HCT116 (cell line): ENCODE results near the gene DUSP16. TPM values are rescaled to one million over a fixed set of nuclear protein-coding genes. Genes with fewer than 3 reads are reported as not detected.

Source experiments
- ATAC-seq: fragments of 200-7000 bp; cut with Tn5 transposase; 2 replicates; pipeline ENCODE4 v1.9.1; 2020; ENCODE audit warnings: mild to moderate bottlenecking, moderate library complexity
- BruUV-seq: library from RNA; stranded (reverse); fragments of 400-500 nt; replicated peaks from 2 replicates; lab custom pipeline; 2021; lab: Mats Ljungman, UMichigan
- CTCF ChIA-PET: fragments of 300-600 bp; sonication (Branson Sonifier 250); formaldehyde crosslinking; loops from one replicate; lab custom pipeline; 2021; ENCODE audit warnings: antibody characterized with exemption; lab: Charles Lee
- POLR2A ChIA-PET: fragments of 300-600, 350-600 bp; sonication (Branson Sonifier 250); formaldehyde crosslinking; loops from one replicate; lab custom pipeline; 2021; ENCODE audit warnings: antibody characterized with exemption; lab: Charles Lee
- RAD21 ChIA-PET, 2 experiments: fragments of 300-600 bp; sonication (Branson Sonifier 250); formaldehyde crosslinking; loops; one replicate each; lab custom pipeline; 2023; ENCODE audit warnings: low total read pairs in 2 of 2; ENCODE audit not compliant: uncharacterized antibody in 2 of 2, unreplicated experiment in 2 of 2, low non-redundant PET in 1 of 2; lab: Charles Lee
- DNase-seq: peaks from one replicate; pipeline ENCODE4 v3.0.0-alpha.2; 2010; ENCODE audit warnings: low read depth, low spot score
- H2AFZ ChIP-seq: fragments of 200-600 bp; shearing (Covaris generic), sonication (generic); 2 replicates; pipeline ENCODE4 v1.6.1; 2017; ENCODE audit warnings: low read depth, mixed run types, mixed read lengths, antibody characterized with exemption, low read length; ENCODE audit not compliant: poor library complexity, severe bottlenecking
- H3K27ac ChIP-seq: 2 replicates; pipeline ENCODE4 v1.5.1; 2012; ENCODE audit warnings: low read depth, low read length
- H3K27me3 ChIP-seq: fragments of 200-600 bp; sonication (generic); 2 replicates; pipeline ENCODE4 v1.6.1; 2016; ENCODE audit warnings: mixed run types, low read length, mixed read lengths; ENCODE audit not compliant: insufficient read depth
- H3K36me3 ChIP-seq, 2 experiments: fragments of 200-500 bp in 1 of 2; fragments of 200-600 bp in 1 of 2; sonication (Bioruptor generic) in 1 of 2; sonication (generic) in 1 of 2; 2 replicates each; pipeline versions ENCODE4 v1.5.1 to v1.6.1; 2014 to 2016; ENCODE audit warnings: low read length in 2 of 2, inconsistent platforms in 1 of 2, mixed read lengths in 1 of 2, mixed run types in 1 of 2; ENCODE audit not compliant: insufficient read depth in 2 of 2, control insufficient read depth in 1 of 2
- H3K4me1 ChIP-seq, 2 experiments: fragments of 200-600 bp in 1 of 2; sonication (generic) in 1 of 2; 2 replicates each; pipeline versions ENCODE4 v1.5.1 to v1.6.1; 2012 to 2017; ENCODE audit warnings: low read length in 2 of 2, inconsistent platforms in 1 of 2, mild to moderate bottlenecking in 1 of 2, mixed read lengths in 1 of 2, mixed run types in 1 of 2, moderate library complexity in 1 of 2; ENCODE audit not compliant: insufficient read depth in 2 of 2, control insufficient read depth in 1 of 2
- H3K4me2 ChIP-seq: fragments of 200-600 bp; sonication (generic); 2 replicates; pipeline ENCODE4 v1.6.1; 2017; ENCODE audit warnings: mixed run types, low read length, mixed read lengths
- H3K4me3 ChIP-seq, 2 experiments: fragments of 200-600 bp in 1 of 2; sonication (generic) in 1 of 2; replicated peaks in 1 of 2; 2 replicates each; pipeline ENCODE4 v1.5.1; 2011 to 2016; ENCODE audit warnings: low read length in 2 of 2, control low read depth in 1 of 2, low read depth in 1 of 2, mild to moderate bottlenecking in 1 of 2, mixed read lengths in 1 of 2, mixed run types in 1 of 2
- H3K79me2 ChIP-seq: fragments of 200-600 bp; sonication (generic); 2 replicates; pipeline ENCODE4 v1.6.1; 2017; ENCODE audit warnings: mild to moderate bottlenecking, mixed run types, low read length, moderate library complexity, mixed read lengths; ENCODE audit not compliant: insufficient read depth
- H3K9ac ChIP-seq: fragments of 200-600 bp; sonication (generic); 2 replicates; pipeline ENCODE4 v1.6.1; 2016; ENCODE audit warnings: low read length, mixed read lengths
- H3K9me2 ChIP-seq: fragments of 200-600 bp; sonication (generic), shearing (Covaris generic); 2 replicates; pipeline ENCODE4 v1.6.1; 2017; ENCODE audit warnings: mixed run types, mild to moderate bottlenecking, moderate library complexity; ENCODE audit not compliant: insufficient read depth
- H3K9me3 ChIP-seq, 2 experiments: fragments of 200-500 bp in 1 of 2; fragments of 200-600 bp in 1 of 2; sonication (Bioruptor generic) in 1 of 2; sonication (generic) in 1 of 2; 2 replicates each; pipeline ENCODE4 v1.6.1; 2014 to 2017; ENCODE audit warnings: low read length in 2 of 2, mixed read lengths in 2 of 2, inconsistent platforms in 1 of 2, low read depth in 1 of 2, mild to moderate bottlenecking in 1 of 2, mixed run types in 1 of 2, moderate library complexity in 1 of 2; ENCODE audit not compliant: control insufficient read depth in 1 of 2, insufficient read depth in 1 of 2
- H4K20me1 ChIP-seq: fragments of 200-600 bp; sonication (generic), shearing (Covaris generic); 2 replicates; pipeline ENCODE4 v1.6.1; 2017; ENCODE audit warnings: mixed run types, mild to moderate bottlenecking, moderate library complexity; ENCODE audit not compliant: insufficient read depth
- JUND ChIP-seq: IDR thresholded peaks from 2 replicates; pipeline ENCODE4 v1.6.1; 2012
- MAX ChIP-seq: IDR thresholded peaks from 2 replicates; pipeline ENCODE4 v1.6.1; 2012
- RAD21 ChIP-seq: IDR thresholded peaks from 2 replicates; pipeline ENCODE4 v1.6.1; 2012; ENCODE audit warnings: low read depth, mild to moderate bottlenecking
- REST ChIP-seq: IDR thresholded peaks from 2 replicates; pipeline ENCODE4 v1.6.1; 2012; ENCODE audit warnings: low read depth
- YY1 ChIP-seq: IDR thresholded peaks from 2 replicates; pipeline ENCODE4 v1.6.1; 2011; ENCODE audit warnings: low read length, low read depth, moderate library complexity, mild to moderate bottlenecking; ENCODE audit not compliant: insufficient replicate concordance; ENCODE audit errors: extremely low read depth
- ZBTB33 ChIP-seq: IDR thresholded peaks from 2 replicates; pipeline ENCODE4 v1.6.1; 2011; ENCODE audit warnings: mild to moderate bottlenecking, low read length, moderate library complexity; ENCODE audit not compliant: insufficient replicate concordance; ENCODE audit errors: extremely low read depth
- intact Hi-C: fragments of 100-400 bp; cut with micrococcal nuclease; formaldehyde crosslinking; loops from 2 replicates; pipeline ENCODE4 v1.10.0; 2022
- total RNA-seq: library from RNA; stranded (reverse); gene quantifications from one replicate; pipeline ENCODE4 v1.2.1, GENCODE V29; 2021; ENCODE audit not compliant: unreplicated experiment

The DUSP16 gene
- total RNA-seq, 1 experiment from 2014 or later = 13.4 TPM

DNA sequence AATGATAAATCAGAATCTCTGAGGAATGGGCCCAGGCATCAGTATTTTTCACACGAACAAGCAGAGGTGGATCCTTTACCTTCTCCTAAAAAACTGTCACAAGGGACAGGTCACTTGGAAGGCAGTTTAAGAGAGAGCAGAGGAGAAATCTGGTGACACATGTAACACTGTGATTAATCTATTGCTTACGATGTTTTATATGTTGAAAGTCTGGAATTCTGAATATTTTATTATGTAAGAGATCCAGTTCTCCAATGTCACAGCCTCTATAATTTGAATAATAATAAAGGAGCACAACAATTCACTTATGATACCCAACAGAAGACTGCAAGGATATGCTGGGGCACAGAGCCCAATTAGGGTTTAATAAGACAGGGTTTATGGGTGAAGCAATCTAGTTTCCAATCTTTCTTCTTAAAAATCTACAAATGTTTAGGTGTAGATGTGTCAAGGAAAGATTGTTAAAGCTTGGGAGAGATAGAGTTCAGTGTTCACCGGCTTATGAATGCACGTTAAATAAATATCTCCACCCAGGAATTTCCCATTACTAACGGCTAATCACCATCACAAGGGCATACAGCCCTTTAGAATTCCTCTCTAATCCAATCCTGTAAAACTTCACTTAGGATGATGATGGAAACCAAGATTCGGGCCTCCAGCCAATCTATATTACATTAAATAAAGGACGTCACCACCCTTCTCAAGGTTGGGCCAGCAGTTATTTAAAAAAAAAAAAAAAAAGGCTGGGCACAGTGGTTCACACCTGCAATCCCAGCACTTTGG lies 23.4 kb downstream of the DUSP16 start:
- no peaks in the 10 kb centered on the region for H3K9me2 ChIP-seq
- intact Hi-C loops = no loop called here
- TF ChIP-seq MAX = no peak
- TF ChIP-seq ZBTB33 = no peak
- no peak for TF ChIP-seq REST
- no peak for TF ChIP-seq YY1
- no peak for TF ChIP-seq JUND
- no peak for TF ChIP-seq RAD21
- no peak overlapping the region for H3K9ac ChIP-seq
- H2AFZ ChIP-seq = no peak overlapping the region
- H3K27me3 ChIP-seq = no peaks in the 10 kb centered on the region
- H4K20me1 ChIP-seq = no peaks in the 10 kb centered on the region
- DNase-seq = no peak
- no peak overlapping the region for H3K27ac ChIP-seq
- no peaks in the 10 kb centered on the region for H3K9me3 ChIP-seq
- BruUV-seq = no TSS peak
- ChIA-PET RAD21 (no interaction called here), POLR2A (no interaction called here), CTCF (no interaction called here)
- ATAC-seq = no peak
- H3K4me1 ChIP-seq = peaks cover 0 to under 1% of the 10 kb centered on the region in 2 experiments; a peak in 1 of 4 replicates
- no peaks in the 10 kb centered on the region for H3K79me2 ChIP-seq
- H3K4me2 ChIP-seq = no peak overlapping the region
- no peaks in the 10 kb centered on the region for H3K36me3 ChIP-seq
- no peak overlapping the region for H3K4me3 ChIP-seq
